Central memory CD8-positive, alpha-beta T cell (primary cell): ENCODE data around the gene CTNNA2.

Experiments
- ATAC-seq: fragments of 150-1000 bp; cut with Tn5 transposase; replicated peaks from 2 replicates; pipeline ENCODE4 v1.10.0; 2022; ENCODE audit warnings: mild to moderate bottlenecking, moderate FRiP score, moderate number of reproducible peaks; ENCODE audit not compliant: poor library complexity, severe bottlenecking; ENCODE audit errors: extremely low read depth
- DNase-seq, 2 donors: peaks; one replicate each; pipeline ENCODE4 v3.0.0; 2021; ENCODE audit warnings: low spot score in 2 of 2
- H3K27ac Mint-ChIP-seq: one replicate; pipeline ENCODE4 v1.8.0; 2022; ENCODE audit warnings: low read depth, mild to moderate bottlenecking, moderate library complexity, mixed read lengths
- H3K27me3 Mint-ChIP-seq: one replicate; pipeline ENCODE4 v1.8.0; 2022; ENCODE audit warnings: mixed read lengths
- H3K36me3 Mint-ChIP-seq: one replicate; pipeline ENCODE4 v1.8.0; 2022; ENCODE audit warnings: mild to moderate bottlenecking, moderate library complexity, mixed read lengths; ENCODE audit not compliant: insufficient read depth
- H3K4me1 Mint-ChIP-seq: one replicate; pipeline ENCODE4 v1.8.0; 2022; ENCODE audit warnings: mixed read lengths
- H3K4me3 Mint-ChIP-seq: one replicate; pipeline ENCODE4 v1.8.0; 2022; ENCODE audit warnings: mild to moderate bottlenecking, moderate library complexity, mixed read lengths
- H3K9me3 Mint-ChIP-seq: one replicate; pipeline ENCODE4 v1.8.0; 2022; ENCODE audit warnings: mixed read lengths

Gene CTNNA2

DNA sequence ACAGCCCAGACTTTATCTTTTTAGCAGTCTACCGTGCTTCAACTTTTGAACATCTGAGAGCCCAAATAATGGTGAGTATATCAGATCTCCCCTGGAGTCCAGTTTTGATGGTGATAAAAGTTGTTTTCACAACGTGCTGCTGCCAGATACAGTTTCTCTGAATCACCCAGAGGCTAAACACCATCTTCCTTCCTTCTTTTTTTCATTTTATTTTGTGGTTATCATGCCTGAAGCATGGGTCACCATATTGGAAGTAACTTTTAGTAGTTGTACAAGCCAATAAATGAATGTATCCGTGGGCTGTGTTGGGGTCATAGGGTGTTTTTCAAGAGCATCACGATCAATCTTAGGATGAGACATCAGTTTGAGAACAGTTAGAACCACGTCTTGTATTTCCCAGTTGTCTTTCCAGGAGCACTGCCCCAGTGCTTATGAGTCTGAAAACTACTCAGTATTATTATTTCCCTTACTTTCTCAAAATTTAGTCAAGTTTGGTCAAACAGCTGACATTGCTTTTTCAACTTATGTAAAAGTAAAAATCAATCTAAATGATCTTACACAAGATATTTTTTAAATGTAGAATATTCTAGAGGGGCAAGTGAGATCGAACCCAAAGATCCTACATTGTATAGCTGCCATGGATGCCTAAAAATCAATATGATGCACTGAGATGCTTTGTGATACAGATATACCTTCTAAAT lies 311.4 kb downstream of the CTNNA2 start:
- no peak for DNase-seq
- no peaks in the 10 kb centered on the region for H3K36me3 Mint-ChIP-seq
- H3K4me1 Mint-ChIP-seq = no peaks in the 10 kb centered on the region
- H3K9me3 Mint-ChIP-seq = peaks cover 28% of the 10 kb centered on the region
- H3K27ac Mint-ChIP-seq = no peak overlapping the region
- H3K27me3 Mint-ChIP-seq = no peaks in the 10 kb centered on the region
- H3K4me3 Mint-ChIP-seq = no peak overlapping the region
- ATAC-seq = no peak

DNA sequence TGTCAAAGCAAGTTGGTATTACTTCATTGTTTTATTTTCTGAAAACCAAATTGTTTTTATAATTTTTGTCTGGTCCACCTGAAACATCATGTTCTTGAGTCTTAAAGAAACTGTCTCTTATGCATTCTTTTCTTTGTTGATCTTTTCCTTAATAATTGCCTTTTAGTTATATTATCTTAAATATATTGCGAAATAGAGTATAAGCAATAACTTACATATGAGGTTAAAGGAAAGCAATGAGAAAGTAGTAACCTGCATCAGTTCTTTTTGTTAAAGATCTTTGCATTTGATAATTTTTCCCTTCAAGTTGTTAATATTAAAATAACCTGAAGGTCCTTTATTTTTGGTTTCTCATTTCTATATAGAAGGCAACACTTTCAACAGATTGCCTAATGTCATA lies 315.0 kb downstream of the CTNNA2 start:
- no peak overlapping the region for H3K27ac Mint-ChIP-seq
- ATAC-seq (no peak), DNase-seq (no peak)
- H3K36me3 Mint-ChIP-seq = no peaks in the 10 kb centered on the region
- no peak overlapping the region for H3K4me3 Mint-ChIP-seq
- H3K27me3 Mint-ChIP-seq = no peaks in the 10 kb centered on the region
- peaks cover 27% of the 10 kb centered on the region for H3K9me3 Mint-ChIP-seq
- H3K4me1 Mint-ChIP-seq = no peaks in the 10 kb centered on the region

DNA sequence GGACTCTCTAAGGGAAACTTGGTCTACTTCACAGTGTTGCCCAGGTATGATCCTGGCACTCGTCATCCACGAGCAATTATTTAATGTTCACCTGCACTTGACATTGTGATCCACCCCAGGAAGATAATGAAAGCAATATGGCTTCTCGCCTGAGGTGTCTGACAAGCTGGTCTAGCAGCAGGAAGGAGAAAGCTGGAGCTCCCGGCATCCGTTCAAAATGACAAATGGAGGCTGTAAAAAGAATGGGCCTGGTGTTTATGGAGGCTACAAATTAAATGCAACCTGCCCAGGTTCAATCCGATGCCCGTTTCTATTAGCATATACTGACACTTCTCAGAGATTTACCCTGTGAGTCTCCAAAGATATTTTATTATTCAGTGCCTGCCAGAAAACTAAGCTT lies 317.6 kb downstream of the CTNNA2 start:
- H3K36me3 Mint-ChIP-seq = no peaks in the 10 kb centered on the region
- H3K4me3 Mint-ChIP-seq = no peak overlapping the region
- ATAC-seq (no peak), DNase-seq (no peak)
- H3K27me3 Mint-ChIP-seq = no peaks in the 10 kb centered on the region
- H3K27ac Mint-ChIP-seq = no peak overlapping the region
- peaks cover 10% of the 10 kb centered on the region for H3K9me3 Mint-ChIP-seq
- no peaks in the 10 kb centered on the region for H3K4me1 Mint-ChIP-seq

DNA sequence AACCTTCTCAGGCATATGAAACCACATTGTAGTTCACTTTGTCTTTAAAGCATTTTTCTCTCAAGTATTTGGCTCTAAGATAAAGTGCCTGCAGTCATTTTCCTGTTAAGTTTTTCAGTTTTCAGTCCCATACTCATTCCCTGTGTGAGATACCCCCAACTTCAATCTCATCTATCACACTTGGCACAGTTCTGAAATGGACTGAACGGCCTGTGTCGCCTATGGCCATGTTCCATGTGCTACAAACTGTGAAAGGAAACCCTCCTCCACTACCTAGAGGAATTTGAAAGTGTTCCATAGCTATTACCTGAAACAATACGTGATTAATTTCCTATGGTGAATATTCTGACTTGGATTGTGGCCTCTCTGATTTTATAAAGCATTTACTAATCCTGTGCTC lies 319.1 kb downstream of the CTNNA2 start:
- no peak overlapping the region for H3K27ac Mint-ChIP-seq
- no peaks in the 10 kb centered on the region for H3K4me1 Mint-ChIP-seq
- DNase-seq (no peak), ATAC-seq (no peak)
- H3K4me3 Mint-ChIP-seq = no peak overlapping the region
- H3K27me3 Mint-ChIP-seq = no peaks in the 10 kb centered on the region
- H3K36me3 Mint-ChIP-seq = no peaks in the 10 kb centered on the region
- peaks cover 11% of the 10 kb centered on the region for H3K9me3 Mint-ChIP-seq

DNA sequence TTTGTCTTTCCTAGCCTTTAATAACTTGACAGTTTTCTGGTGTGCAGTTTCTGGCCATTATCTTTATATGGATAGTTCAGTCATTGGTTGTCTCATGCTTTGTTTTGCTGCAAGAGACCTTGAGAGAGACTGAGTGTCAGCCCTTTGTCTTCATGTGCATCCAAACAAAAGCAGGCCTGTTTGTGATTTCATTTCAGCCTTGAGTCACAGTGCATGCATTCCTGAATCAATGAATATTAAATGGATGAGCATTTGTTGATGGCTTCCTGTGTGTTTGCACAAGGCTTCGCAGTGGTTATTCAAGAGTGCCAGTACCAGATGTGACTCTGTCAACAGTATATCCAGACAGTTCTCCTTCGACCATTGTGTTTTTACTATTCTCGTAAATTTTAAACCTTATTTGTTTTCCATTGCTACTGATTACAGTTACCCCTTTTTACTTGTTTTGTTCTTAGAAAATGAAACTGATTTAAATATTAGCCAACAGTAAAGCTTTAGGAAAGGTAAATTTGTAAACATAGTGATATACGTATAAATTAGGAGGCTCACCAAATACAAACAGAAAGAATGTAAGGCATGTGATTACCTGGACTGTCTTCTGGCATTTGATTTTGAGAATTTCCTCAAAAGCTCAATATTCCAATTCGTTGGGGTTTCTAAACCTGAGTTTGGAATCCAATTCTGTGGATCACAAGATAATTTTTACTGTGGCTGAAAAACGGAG lies 319.8 kb downstream of the CTNNA2 start:
- Mint-ChIP-seq H3K4me3 (no peak overlapping the region), H3K4me1 (no peaks in the 10 kb centered on the region)
- ATAC-seq = no peak

DNA sequence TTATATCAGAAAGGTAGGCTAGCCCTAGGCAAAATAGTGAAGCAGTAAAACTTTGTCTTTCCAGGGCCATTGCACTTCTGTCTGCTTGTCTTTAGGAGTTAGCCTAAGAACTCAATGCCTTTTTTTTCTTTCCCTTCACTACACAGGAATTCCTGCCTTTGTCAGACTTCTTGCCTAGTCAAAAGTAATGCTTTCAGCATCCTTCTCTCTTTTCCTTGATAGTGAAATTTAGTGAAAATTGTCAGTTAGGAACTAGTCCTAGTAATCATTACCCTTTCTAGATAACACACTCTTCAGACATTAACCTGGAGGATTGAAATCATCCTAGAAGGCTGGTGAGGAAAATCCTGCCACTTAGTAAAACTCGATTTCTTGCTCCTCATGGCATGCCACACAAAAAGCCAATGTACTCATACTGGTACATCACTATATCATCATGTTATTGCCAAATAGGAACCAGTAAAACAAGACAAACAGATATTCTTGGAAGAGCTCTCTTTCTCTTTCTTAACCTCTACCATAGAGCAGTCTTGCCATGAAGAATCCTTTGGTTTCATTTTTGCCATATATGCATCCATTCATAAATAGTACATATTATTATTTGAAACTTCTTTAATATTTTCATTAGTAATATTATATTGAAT lies 320.5 kb downstream of the CTNNA2 start:
- Mint-ChIP-seq H3K4me3 (no peak overlapping the region), H3K36me3 (no peaks in the 10 kb centered on the region), H3K9me3 (peaks cover 16% of the 10 kb centered on the region), H3K27me3 (no peaks in the 10 kb centered on the region), H3K4me1 (no peaks in the 10 kb centered on the region), H3K27ac (no peak overlapping the region)
- DNase-seq (no peak), ATAC-seq (no peak)

More for the DNA sequence above, 319.8 kb downstream of the CTNNA2 start:
- Mint-ChIP-seq H3K27me3 (no peaks in the 10 kb centered on the region), H3K9me3 (peaks cover 11% of the 10 kb centered on the region), H3K36me3 (no peaks in the 10 kb centered on the region), H3K27ac (no peak overlapping the region)
- no peak for DNase-seq

DNA sequence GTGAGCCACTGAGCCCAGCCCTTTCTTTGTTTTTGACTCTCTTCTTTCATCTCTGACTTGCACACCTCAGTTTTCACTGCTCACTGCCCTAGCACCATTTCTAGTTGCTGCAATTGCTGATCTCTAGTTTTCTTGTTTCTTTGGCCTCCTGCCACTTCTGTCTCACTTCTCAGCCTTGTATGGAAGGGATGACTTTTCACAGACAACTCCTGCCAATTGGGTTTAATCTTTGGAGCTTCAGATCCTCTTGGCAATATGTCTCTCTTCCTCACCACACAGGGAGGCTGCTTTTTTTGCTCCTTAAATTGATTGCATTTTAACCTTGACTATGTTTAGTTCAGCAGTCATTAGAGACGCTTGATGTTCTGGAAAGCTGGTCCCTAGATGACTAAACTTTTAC lies 323.1 kb downstream of the CTNNA2 start:
- Mint-ChIP-seq H3K36me3 (no peaks in the 10 kb centered on the region), H3K9me3 (peaks cover 14% of the 10 kb centered on the region), H3K27ac (no peak overlapping the region)

DNA sequence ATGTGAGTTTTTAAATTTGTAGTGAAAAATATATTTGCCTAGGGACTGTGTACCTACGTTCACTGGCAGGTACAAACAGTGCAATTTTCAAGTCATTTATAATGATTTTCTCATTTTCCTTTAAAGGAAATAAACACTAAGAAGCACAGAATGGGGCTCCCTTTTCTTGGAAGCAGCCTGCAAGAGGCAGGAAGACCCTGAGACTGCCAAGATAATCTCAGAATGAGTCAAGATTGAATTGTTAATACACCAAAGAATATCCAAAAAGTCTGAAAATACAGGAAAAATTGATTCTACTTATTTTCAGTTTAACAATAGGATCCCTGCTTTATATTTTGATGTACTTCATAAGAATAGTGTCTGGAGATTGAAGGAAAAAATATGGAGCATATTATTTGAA lies 331.2 kb downstream of the CTNNA2 start:
- Mint-ChIP-seq H3K4me1 (no peaks in the 10 kb centered on the region), H3K36me3 (no peaks in the 10 kb centered on the region), H3K27ac (no peak overlapping the region), H3K27me3 (no peaks in the 10 kb centered on the region), H3K4me3 (no peak overlapping the region), H3K9me3 (peaks cover 6% of the 10 kb centered on the region)
- ATAC-seq (no peak), DNase-seq (no peak)

More for the DNA sequence above, 323.1 kb downstream of the CTNNA2 start:
- H3K4me3 Mint-ChIP-seq = no peak overlapping the region
- H3K27me3 Mint-ChIP-seq = no peaks in the 10 kb centered on the region
- DNase-seq (no peak), ATAC-seq (no peak)
- no peaks in the 10 kb centered on the region for H3K4me1 Mint-ChIP-seq

DNA sequence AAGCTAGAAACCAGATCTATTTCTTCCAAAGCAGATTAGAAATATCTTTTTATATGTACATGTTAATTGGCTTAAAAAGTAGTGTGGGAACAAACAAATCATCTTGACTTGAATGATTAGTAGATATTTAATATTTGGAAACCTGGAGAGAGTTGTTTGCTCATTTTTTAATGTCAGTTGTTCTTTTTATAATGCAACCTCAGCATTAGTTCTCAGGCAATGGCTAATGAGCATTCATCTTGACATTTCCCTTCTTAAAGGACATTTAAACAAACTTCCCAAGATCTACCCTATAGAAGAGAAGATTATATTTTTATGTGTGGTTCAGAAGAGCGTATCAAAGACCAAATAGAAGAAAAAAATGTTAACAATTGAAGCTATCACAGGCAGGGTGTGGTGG lies 334.0 kb downstream of the CTNNA2 start:
- Mint-ChIP-seq H3K27ac (no peak overlapping the region), H3K4me1 (no peaks in the 10 kb centered on the region), H3K36me3 (no peaks in the 10 kb centered on the region), H3K27me3 (no peaks in the 10 kb centered on the region), H3K9me3 (peaks cover 6% of the 10 kb centered on the region), H3K4me3 (no peak overlapping the region)
- ATAC-seq = no peak
- DNase-seq = no peak

DNA sequence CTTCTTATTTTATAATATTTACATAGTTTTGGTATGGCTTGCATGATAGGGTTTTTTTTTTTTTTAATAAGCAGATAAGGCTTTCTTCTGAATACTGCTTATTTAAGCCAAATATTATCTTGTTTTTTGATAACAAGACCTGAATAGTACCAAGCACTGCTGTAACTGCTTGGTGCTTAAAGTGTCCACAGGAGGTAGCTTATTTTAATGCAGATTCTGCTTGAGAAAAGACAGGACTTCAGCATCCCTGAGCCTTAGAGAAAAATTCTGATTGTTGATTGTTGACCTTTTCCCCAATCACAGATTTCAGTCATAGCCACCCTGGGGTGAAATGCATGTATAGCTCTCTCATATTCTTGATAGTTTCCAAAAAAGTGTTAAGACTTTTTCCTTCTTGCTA lies 336.4 kb downstream of the CTNNA2 start:
- no peak overlapping the region for H3K4me3 Mint-ChIP-seq
- H3K27me3 Mint-ChIP-seq = no peaks in the 10 kb centered on the region
- no peaks in the 10 kb centered on the region for H3K36me3 Mint-ChIP-seq
- no peaks in the 10 kb centered on the region for H3K4me1 Mint-ChIP-seq
- H3K27ac Mint-ChIP-seq = no peak overlapping the region
- no peak for ATAC-seq
- peaks cover 6% of the 10 kb centered on the region for H3K9me3 Mint-ChIP-seq
- DNase-seq = no peak

DNA sequence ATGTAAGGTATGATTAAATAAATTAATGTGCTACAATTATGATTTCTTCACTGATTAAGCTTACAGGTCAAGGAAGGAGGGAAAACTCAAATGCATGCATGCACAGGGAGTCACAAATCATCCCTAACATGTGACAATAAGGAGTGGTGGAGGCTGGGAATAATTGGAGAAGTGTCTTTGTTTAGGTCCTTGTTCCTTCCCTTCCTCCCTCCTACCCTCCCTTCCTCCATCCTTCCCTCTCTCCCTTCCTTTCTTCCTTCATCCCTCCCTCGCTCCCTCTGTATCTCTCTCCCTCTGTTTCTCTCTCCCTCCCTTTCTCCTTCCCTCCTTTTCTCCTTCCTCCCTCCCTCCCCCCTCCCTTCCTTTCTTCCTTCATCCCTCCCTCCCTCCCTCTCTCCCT lies 337.1 kb downstream of the CTNNA2 start:
- Mint-ChIP-seq H3K36me3 (no peaks in the 10 kb centered on the region), H3K27ac (no peak overlapping the region), H3K27me3 (no peaks in the 10 kb centered on the region), H3K4me3 (no peak overlapping the region), H3K4me1 (no peaks in the 10 kb centered on the region), H3K9me3 (peaks cover 8% of the 10 kb centered on the region)
- DNase-seq = no peak
- ATAC-seq = no peak

DNA sequence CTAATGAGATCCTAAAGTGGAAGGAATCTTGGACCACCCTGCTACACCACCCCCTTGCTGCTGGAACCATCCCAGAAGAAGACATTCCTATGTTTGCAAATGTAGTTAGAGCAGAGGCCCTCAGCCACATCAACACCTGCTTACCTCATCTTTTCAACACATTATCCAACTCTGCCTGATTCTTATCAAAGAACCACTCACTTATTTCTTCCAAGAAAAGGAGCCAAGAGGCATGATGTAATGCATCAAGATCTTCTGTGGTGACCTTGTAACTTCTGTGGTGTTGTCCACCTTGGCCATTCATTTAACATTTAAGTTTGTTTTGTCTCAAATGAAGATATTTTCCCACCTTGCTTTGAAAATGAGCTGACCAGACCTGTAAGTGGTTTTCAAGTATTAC lies 338.1 kb downstream of the CTNNA2 start:
- no peak for ATAC-seq
- H3K4me3 Mint-ChIP-seq = no peak overlapping the region
- no peak for DNase-seq
- no peaks in the 10 kb centered on the region for H3K4me1 Mint-ChIP-seq
- H3K27me3 Mint-ChIP-seq = no peaks in the 10 kb centered on the region
- H3K9me3 Mint-ChIP-seq = peaks cover 17% of the 10 kb centered on the region
- no peaks in the 10 kb centered on the region for H3K36me3 Mint-ChIP-seq
- no peak overlapping the region for H3K27ac Mint-ChIP-seq
